22Rv1 (cell line): Measurements from ENCODE around the gene TNS2.

Experiments
- ZFX ChIP-seq: fragments of 450-650 bp; IDR thresholded peaks from 2 replicates; pipeline ENCODE4 v1.6.1; 2017; ENCODE audit warnings: antibody characterized with exemption, borderline replicate concordance
- TF ChIP-seq, protein P1 (sequence below): fragments of 450-650 bp; IDR thresholded peaks from 2 replicates; pipeline ENCODE4 v1.5.1; 2017; ENCODE audit warnings: mild to moderate bottlenecking

- TF ChIP-seq, protein P1, sequence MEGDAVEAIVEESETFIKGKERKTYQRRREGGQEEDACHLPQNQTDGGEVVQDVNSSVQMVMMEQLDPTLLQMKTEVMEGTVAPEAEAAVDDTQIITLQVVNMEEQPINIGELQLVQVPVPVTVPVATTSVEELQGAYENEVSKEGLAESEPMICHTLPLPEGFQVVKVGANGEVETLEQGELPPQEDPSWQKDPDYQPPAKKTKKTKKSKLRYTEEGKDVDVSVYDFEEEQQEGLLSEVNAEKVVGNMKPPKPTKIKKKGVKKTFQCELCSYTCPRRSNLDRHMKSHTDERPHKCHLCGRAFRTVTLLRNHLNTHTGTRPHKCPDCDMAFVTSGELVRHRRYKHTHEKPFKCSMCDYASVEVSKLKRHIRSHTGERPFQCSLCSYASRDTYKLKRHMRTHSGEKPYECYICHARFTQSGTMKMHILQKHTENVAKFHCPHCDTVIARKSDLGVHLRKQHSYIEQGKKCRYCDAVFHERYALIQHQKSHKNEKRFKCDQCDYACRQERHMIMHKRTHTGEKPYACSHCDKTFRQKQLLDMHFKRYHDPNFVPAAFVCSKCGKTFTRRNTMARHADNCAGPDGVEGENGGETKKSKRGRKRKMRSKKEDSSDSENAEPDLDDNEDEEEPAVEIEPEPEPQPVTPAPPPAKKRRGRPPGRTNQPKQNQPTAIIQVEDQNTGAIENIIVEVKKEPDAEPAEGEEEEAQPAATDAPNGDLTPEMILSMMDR = no peak
- TF ChIP-seq ZFX = no peak
Observed at GRCh38 chr12:53090554-53090953, 40.7 kb downstream of the TNS2 start.
